Spleen (tissue), 7 donors: ENCODE results near the gene STYX.

Source experiments
- POLR2A ChIP-seq, 3 donors: fragments of 450-650 bp; IDR thresholded peaks; one replicate each; pipeline ENCODE4 v1.5.1; 2017; ENCODE audit warnings: antibody characterized with exemption in 3 of 3, mild to moderate bottlenecking in 1 of 3
- POLR2AphosphoS5 ChIP-seq, 3 donors: sonication (generic); formaldehyde crosslinking; IDR thresholded peaks; one replicate each; pipeline ENCODE4 v1.5.1; 2017; ENCODE audit warnings: antibody characterized with exemption in 3 of 3
- TF ChIP-seq, protein P1 (sequence below), 11 experiments: fragments of 200-600 bp in 7 of 11; fragments of 450-650 bp in 4 of 11; sonication (generic) in 4 of 11; IDR thresholded peaks in 8 of 11; conservative IDR thresholded peaks in 3 of 11; 1 replicate in 7 of 11; 2 replicates in 4 of 11; pipeline versions ENCODE4 v1.4.0 to v1.8.0; 2016 to 2021; ENCODE audit warnings: antibody characterized with exemption in 11 of 11, inconsistent platforms in 4 of 11, mild to moderate bottlenecking in 1 of 11
- donor health status: DM: no; HTN: no; CAD: no; lungs with moderate emphysema.
- donor health status: DM: no; HTN: no; CAD: no.
- donor health status: DM: no; HTN: no; CAD: no.

DNA sequence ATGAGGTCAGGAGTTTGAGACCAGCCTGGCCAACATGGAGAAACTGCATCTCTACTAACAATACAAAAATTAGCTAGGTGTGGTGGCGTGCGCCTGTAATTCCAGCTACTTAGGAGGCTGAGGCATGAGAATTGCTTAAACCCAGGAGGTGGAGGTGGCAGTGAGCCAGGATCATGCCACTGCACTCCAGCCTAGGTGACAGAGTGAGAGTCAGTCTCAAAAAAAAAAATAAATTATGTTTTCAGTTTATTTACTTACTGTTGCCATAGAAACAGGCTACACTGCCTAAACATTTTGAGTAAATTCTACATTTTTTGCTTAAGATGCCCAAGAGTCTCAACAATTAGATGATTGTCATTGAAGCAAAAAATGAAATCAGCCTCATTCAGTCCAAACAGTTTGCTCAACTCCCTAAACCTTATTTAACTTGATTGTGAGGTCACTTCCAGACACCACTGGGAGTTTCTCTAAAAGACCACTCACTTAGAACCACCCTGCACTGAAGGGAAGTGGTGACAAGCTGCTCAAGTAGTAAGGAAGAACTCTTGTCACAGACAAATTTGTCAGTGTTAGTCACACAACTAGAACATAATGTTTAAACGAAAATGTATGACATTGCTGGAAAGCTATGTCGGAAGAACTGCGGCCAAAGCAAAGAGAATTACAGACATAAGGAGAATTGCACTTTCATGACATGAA lies 71.2 kb downstream of the STYX start:
- TF ChIP-seq POLR2A (IDR thresholded peaks at IDR 0.05) = no peak
- TF ChIP-seq, protein P1, sequence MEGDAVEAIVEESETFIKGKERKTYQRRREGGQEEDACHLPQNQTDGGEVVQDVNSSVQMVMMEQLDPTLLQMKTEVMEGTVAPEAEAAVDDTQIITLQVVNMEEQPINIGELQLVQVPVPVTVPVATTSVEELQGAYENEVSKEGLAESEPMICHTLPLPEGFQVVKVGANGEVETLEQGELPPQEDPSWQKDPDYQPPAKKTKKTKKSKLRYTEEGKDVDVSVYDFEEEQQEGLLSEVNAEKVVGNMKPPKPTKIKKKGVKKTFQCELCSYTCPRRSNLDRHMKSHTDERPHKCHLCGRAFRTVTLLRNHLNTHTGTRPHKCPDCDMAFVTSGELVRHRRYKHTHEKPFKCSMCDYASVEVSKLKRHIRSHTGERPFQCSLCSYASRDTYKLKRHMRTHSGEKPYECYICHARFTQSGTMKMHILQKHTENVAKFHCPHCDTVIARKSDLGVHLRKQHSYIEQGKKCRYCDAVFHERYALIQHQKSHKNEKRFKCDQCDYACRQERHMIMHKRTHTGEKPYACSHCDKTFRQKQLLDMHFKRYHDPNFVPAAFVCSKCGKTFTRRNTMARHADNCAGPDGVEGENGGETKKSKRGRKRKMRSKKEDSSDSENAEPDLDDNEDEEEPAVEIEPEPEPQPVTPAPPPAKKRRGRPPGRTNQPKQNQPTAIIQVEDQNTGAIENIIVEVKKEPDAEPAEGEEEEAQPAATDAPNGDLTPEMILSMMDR (IDR thresholded peaks at IDR 0.05 in 8 of 11, conservative IDR thresholded peaks at IDR 0.05 in 3 of 11) = no peak
- TF ChIP-seq POLR2AphosphoS5 (IDR thresholded peaks at IDR 0.05) = no peak
